HG03039 (cell line): ENCODE results near the gene CHRM4.

ENCODE experiments used
- ATAC-seq: cut with Tn5 transposase; IDR thresholded peaks from one replicate; pipeline ENCODE4 v1.9.1; 2021; ENCODE audit warnings: mild to moderate bottlenecking, moderate library complexity; ENCODE audit not compliant: unreplicated experiment

CHRM4 gene

DNA sequence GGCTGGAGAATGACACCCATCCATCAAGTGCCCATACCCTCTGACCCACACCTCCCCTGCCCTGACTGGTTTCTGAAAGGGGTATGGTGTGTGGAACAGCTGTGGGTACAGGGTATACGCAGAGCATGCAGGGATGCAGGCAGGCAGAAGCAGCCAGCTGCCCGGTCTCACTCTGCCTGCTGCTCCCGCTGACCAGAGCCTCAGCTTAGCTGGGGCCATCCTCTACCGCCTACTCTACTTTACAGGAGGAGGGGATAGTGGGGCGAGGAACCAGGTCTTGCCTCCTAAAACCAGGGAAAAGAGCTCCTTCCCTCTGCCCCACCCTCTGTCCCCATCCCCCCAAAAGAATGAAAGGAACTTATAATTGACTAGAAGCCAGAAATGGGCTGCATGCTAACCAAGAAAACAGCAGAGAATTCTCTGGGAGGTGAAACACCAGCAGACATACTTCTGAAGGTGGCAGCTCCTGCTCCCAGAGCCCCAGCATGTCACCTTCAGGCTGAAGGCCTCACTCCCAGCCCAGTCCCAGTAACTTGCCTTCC is 13.0 kb upstream of the CHRM4 start:
- no peak for ATAC-seq

DNA sequence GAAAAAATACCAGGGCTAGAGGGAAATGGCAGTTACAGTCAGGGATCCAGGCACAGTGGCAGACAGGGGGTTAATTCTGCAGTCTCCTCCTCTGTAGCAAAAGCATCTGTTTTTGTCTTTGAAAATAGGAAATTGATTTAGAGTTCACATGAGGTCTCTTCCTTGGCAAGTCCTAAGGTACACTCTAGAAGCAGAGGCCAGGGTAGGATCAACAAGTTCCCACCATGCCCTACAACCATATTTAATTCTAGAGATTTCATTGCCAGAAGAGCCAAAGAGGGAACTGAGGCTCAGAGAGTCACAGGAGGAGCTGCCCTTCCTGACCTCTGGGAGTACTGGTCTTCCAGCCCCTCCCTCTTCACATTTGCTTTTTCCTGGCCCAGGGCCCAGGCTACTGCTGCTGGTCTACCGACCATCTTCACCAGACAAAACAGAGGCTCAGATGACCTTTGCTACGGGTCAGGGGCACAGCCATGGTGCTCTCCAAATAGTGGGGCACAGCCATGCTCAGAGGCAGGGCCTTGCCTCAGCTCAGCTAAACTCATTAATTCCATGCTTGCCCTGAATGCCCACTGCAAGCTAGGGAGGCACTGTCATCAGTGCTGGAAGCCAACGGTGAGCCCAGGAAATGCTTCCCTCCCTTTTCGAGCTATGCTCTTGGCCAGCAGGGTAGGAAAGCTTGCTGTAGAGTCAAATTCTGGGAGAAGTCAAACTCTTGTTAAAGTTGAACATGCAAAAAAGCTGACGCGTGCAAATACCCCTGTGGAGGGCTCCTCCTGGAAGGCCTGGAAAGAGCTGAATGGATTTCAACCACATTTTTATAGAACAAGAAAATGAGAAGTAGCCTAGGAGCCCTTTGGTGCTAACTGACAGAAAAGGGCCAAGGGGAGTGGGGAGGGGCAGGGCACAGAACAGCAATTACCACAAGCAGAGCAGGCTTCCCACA is 11.7 kb upstream of the CHRM4 start:
- no peak for ATAC-seq

DNA sequence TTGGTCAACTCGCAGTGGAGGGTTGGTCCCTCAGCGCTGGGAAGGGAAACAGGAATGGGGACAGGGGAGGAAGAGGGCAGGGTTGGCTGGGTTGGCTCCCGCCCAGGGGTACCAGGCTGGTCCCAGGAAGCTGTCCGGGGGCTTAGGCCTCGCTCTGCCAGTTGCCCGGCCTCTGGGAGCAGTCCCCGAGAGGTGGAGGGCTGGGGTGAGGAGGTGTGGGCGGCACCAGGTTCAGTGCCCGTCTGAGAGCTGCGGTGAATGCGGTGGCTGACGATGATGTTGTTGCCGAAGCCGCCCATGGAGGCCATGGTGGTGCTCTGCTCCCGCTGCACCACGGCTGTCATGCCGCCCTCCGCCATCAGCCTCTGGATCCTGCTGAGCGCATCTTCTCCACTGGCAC is 6.0 kb upstream of the CHRM4 start:
- ATAC-seq = no peak

DNA sequence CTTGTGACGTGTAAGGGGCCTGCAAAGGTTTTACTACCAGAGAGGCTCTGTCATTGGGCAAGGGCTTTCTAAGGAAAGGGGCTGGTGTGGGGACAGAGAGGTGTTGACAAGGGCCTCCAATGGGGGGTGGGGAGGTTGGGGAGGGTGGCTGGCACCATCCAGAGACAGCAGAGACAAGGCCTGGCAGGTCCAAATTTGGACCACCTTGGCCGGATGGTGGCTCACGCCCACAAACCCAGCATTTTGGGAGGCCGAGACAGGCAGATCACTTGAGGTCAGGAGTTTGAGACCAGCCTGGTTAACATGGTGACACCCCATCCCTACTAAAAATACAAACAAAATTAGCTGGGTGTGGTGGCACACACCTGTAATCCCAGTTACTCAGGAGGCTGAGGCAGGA is 2.2 kb upstream of the CHRM4 start:
- no peak for ATAC-seq

DNA sequence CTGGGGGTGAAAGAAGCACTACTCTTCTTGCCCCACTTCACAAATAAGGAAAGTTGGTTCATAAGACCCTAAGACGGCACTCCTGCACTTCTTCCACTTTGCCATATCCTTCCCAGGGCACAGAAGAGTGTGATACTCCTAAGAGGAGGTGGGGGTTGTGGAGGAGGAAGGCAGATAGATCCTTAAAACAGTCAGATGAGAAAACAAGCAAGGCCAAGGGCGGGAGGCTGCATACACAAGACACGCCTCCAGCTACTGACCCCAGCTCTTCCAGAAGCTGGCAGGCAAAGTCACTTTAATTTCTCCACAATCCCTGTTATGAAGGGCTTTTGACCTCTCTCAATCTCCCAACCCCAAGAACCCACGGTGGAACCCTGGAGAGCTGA is 1.6 kb upstream of the CHRM4 start:
- ATAC-seq = no peak

DNA sequence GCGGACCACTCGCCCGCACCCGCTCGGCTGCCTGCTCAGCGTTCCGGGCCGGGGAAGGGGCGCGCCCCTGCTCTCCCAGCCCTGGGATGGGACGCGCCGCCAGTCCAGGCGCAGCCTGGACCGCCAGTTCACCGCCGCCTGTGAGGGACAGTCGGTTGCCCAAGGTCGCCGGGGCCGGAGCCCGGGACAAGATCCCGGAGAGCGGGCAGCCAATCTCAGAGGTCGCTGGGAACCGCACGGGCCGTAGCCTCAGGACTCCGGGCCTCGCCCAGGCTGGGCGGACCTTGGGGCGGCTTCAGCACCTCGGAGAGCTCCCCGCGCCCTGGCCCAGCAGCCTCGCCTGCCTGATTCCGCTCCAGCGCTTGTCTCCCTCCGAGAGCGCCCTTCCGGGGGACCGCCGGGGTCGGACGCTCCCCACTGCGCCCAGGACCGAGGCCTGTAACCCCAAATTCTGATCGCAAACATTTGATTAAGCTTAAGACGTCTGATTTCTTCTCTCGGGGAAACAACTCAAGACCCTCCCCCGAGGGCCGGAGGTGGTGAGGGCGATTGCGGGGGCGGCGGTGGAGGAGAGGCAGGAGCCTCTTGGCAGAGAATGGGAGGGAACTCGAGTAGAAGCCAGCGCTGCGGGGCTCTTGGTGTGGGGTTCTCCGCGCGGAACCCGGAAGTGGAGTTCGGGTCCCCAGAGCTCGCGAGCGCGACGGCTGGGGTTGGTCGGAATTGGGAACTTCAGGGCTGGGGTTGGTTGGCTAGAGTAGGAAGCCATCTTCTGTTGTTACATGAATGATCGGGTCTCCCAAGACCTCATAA is 1.1 kb upstream of the CHRM4 start:
- ATAC-seq = no peak

DNA sequence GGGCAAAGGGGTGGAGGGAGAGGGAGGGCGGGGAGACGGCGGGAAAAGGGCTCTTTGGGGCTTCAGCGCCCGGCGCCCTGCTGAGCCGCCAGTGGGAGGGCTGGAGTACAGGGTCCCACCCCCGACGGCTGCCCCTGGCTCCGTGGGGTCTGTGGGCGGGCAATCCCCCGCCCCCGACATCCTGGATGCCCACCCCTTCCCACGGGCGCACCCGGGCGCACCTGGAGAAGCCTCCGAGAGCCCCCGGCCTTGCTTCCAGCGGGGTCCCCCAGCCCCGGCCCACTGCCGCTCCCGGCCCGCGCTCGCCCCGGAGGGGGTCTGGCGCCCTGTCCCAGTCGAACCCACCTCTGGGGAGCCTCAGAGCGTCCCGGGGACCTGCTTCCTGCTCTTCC is 394 bp downstream of the CHRM4 start:
- no peak for ATAC-seq

GRCh38 chr11:46390331-46391171 is 1.0 kb downstream of the CHRM4 start:
- no peak for ATAC-seq

- ATAC-seq = no peak
These were observed 1.9 kb downstream of the CHRM4 start for GRCh38 chr11:46389450-46390330.

DNA sequence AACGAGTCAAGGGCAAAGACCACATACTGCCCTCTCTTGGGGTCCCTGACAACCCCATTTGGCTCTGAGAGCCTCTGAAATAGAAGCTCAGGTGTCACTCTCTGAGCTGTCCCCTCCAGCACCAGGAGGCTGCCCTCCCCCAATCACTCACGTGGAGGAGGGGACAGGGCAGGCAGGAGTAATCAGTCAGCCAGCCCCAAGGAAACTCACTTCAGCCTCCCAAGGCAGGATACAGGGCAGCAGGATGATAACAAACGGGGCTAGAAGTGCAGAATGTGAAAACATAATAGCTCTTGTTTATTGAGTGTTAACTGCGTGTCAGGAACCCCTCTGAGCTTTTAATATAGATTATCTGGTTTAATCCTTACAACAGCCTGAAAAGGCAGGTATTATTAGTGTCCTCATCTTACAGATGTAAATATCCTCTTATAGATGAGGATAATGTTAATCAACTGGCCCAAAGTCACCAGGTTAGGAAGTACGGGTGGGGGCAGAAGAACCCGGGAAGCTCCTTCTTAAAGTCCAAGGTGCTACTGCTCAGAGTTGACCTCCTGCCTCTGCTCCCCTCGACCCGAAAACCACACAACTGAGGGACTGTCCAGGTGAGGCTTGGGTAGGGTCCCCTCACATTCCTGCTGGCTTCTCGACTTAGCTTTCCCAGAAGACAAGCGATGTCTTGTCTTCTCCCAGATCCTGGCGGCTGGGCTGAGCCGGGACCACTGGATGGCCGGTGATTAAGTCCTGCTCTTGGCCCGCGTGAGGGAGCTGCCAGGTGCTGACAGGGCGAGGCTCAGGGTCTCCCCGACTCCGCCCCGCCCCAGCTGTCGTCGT is 2.7 kb downstream of the CHRM4 start:
- no peak for ATAC-seq

DNA sequence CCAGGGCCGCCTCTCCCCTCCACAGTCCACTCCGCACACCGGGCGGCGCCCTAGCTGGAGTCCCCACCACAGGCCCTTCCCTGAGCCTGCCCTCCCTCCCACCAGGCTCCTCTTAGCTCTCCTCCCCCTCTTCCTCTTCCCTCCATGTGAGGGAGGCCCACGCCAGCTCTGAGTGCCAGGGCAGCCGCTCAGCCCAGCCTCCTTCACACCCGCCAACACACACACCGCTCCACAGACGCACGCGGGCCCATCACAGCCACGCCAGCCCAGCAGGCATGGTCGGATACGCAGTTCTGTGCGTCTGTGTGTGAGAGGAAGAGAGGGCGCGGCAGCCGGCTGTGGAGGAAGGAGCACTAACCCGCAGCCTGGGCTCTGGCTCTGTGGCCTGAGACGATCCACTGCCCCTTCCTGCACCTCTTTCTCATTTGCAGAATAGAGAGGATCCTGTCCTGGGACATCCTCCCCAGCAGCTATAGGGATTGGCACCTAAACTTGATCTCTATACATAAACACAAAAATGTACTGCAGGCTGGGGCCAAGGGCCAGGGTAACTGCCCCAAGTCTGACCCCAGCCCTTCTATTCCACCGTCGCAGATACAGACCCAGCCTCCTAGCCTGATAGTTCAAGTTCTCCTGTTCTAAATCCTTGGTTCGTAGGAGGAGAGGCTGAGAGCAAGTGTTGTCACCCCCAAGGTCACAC is 3.5 kb downstream of the CHRM4 start:
- ATAC-seq = no peak

DNA sequence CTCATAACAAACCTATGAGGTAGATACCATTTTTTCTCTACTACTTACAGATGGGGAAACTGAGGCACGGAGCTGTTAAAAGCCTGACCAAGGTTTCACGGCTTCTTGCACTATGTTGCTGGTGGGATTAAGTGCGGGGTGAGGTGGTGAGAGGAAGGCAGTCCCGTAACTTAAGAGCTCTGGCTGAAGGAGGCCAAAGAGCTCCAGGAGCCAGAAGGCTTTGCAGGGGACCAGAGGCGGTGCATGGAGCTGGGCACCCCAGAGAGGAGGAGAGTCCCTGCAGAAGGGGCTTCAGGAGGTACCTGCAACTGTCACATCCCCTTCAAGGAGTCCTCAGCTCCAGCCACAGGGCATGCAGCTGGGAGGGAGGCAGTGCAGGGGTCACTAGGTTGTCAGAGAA is 4.1 kb downstream of the CHRM4 start:
- no peak for ATAC-seq

GRCh38 chr11:46386674-46387073 is 4.9 kb downstream of the CHRM4 start:
- ATAC-seq = no peak

DNA sequence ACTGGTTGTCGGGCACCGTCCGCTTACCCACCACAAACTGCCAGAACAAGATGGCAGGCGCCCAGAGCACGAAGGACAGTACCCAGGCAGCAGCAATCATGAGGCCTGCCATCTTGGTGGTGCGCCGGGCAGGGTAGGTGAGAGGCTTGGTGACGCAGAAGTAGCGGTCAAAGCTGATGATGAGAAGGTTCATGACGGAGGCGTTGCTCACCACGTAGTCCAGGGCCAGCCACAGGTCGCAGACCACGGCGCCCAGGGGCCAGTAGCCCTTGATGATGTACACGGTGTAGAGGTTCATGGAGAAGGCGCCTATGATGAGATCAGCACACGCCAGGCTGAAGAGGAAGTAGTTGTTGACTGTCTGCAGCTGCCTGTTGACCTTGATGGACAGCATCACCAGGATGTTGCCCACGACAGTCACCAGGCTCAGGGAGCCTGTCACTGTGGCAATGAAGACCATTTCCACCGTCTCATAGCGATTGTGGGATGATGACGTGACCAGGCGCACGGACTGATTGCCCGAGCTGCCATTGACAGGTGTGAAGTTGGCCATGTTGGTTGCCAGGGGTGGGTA is 5.5 kb downstream of the CHRM4 start:
- ATAC-seq = no peak

DNA sequence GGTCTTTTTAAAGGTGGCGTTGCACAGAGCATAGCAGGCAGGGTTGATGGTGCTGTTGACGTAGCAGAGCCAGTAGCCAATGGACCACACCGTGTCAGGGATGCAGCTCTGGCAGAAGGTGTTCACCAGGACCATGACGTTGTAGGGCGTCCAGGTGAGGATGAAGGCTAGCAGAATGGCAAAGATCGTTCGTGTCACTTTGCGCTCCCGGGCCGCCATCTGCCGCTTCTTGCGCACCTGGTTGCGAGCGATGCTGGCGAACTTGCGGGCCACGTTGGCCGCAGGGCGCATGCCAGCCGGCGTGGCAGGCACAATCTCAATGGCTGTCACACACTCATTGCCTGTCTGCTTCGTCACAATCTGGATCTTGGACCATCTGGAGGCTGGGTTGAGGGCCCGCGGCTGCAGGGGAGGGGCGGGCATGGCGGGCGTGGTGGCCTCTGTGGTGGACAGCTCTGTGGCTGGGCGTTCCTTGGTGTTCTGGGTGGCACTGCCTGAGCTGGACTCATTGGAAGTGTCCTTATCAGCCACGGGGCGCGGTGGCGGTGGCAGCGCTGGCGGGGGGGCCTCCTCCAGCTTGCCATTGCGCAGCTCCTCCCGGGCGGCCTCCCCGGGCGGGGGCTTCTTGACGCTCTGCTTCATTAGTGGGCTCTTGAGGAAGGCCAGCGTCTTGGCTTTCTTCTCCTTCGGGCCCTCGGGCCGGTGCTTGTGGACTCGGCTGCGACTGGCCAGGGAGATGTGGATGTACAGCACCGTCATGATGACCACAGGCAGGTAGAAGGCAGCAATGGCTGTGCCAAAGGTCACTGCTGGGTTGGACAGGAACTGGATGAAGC is 6.2 kb downstream of the CHRM4 start:
- ATAC-seq = no peak

- no peak for ATAC-seq
These were observed 7.4 kb downstream of the CHRM4 start for GRCh38 chr11:46383974-46384701.

GRCh38 chr11:46383404-46383758 is 8.2 kb downstream of the CHRM4 start:
- ATAC-seq = no peak
